ENCODE data around the gene HSD3B2. TPM values are rescaled to one million over a fixed set of nuclear protein-coding genes. Genes with fewer than 3 reads are reported as not detected.

Gene HSD3B2
- total RNA-seq, 2 donors from 2014 or later = not detected

- no peaks in the 10 kb centered on the region for H3K9me3 ChIP-seq
- no peaks in the 10 kb centered on the region for H3K27me3 ChIP-seq
- no peak for TF ChIP-seq CTCF (IDR thresholded peaks at IDR 0.05)
- no peak for DNase-seq (ENCODE audit: low spot score)
- H3K4me1 ChIP-seq = no peaks in the 10 kb centered on the region
- no peaks in the 10 kb centered on the region for H3K36me3 ChIP-seq
- no peak overlapping the region for H3K4me3 ChIP-seq
- no peak overlapping the region for H3K27ac ChIP-seq
Observed at GRCh38 chr1:119379117-119379516, 35.8 kb upstream of the HSD3B2 start.

GRCh38 chr1:119380304-119380703, 34.6 kb upstream of the HSD3B2 start:
- H3K36me3 ChIP-seq = no peaks in the 10 kb centered on the region
- no peak for TF ChIP-seq CTCF (IDR thresholded peaks at IDR 0.05)
- no peak for DNase-seq (ENCODE audit: low spot score)

GRCh38 chr1:119380983-119381662, 33.8 kb upstream of the HSD3B2 start:
- Histone ChIP-seq H3K9me3 (no peaks in the 10 kb centered on the region), H3K27ac (no peak overlapping the region), H3K4me1 (no peaks in the 10 kb centered on the region), H3K27me3 (no peaks in the 10 kb centered on the region), H3K36me3 (no peaks in the 10 kb centered on the region), H3K4me3 (no peak overlapping the region)
- DNase-seq (ENCODE audit: low spot score) = no peak
- TF ChIP-seq CTCF (IDR thresholded peaks at IDR 0.05) = no peak

More at GRCh38 chr1:119380304-119380703, 34.6 kb upstream of the HSD3B2 start:
- H3K4me1 ChIP-seq = no peaks in the 10 kb centered on the region
- no peak overlapping the region for H3K27ac ChIP-seq
- H3K4me3 ChIP-seq = no peak overlapping the region
- no peaks in the 10 kb centered on the region for H3K9me3 ChIP-seq
- no peaks in the 10 kb centered on the region for H3K27me3 ChIP-seq

GRCh38 chr1:119384591-119384990, 30.4 kb upstream of the HSD3B2 start:
- H3K27me3 ChIP-seq = no peaks in the 10 kb centered on the region
- no peak overlapping the region for H3K4me3 ChIP-seq
- H3K27ac ChIP-seq = no peak overlapping the region
- no peaks in the 10 kb centered on the region for H3K9me3 ChIP-seq
- DNase-seq (ENCODE audit: low spot score) = no peak
- no peaks in the 10 kb centered on the region for H3K4me1 ChIP-seq
- TF ChIP-seq CTCF (IDR thresholded peaks at IDR 0.05) = no peak
- no peaks in the 10 kb centered on the region for H3K36me3 ChIP-seq

GRCh38 chr1:119385650-119386049, 29.3 kb upstream of the HSD3B2 start:
- Histone ChIP-seq H3K36me3 (no peaks in the 10 kb centered on the region), H3K27ac (no peak overlapping the region), H3K4me3 (no peak overlapping the region), H3K27me3 (no peaks in the 10 kb centered on the region), H3K4me1 (no peaks in the 10 kb centered on the region), H3K9me3 (no peaks in the 10 kb centered on the region)
- TF ChIP-seq CTCF (IDR thresholded peaks at IDR 0.05) = no peak
- no peak for DNase-seq (ENCODE audit: low spot score)

- Histone ChIP-seq H3K9me3 (no peaks in the 10 kb centered on the region), H3K27ac (no peak overlapping the region), H3K4me3 (no peak overlapping the region), H3K36me3 (no peaks in the 10 kb centered on the region), H3K27me3 (no peaks in the 10 kb centered on the region), H3K4me1 (no peaks in the 10 kb centered on the region)
- DNase-seq (ENCODE audit: low spot score) = no peak
- TF ChIP-seq CTCF (IDR thresholded peaks at IDR 0.05) = no peak
Observed at GRCh38 chr1:119387858-119388257, 27.1 kb upstream of the HSD3B2 start.
